GM12801 (cell line): ENCODE measurements around the gene AK5.

Experiments
- CTCF ChIP-seq: IDR thresholded peaks from one replicate; pipeline ENCODE4 v1.5.1; 2011; ENCODE audit warnings: control low read depth; ENCODE audit not compliant: insufficient read length; ENCODE audit errors: extremely low read depth

Gene AK5

GRCh38 chr1:77354536-77354935, 72.7 kb downstream of the AK5 start:
- TF ChIP-seq CTCF, result no peak

GRCh38 chr1:77355010-77355409, 73.2 kb downstream of the AK5 start:
- no peak for TF ChIP-seq CTCF

- no peak for TF ChIP-seq CTCF
Observed at GRCh38 chr1:77356136-77356535, 74.3 kb downstream of the AK5 start.

GRCh38 chr1:77360256-77360655, 78.4 kb downstream of the AK5 start:
- TF ChIP-seq CTCF, result no peak

- TF ChIP-seq CTCF, result no peak
Observed at GRCh38 chr1:77361621-77362020, 79.8 kb downstream of the AK5 start.

GRCh38 chr1:77370161-77370560, 88.3 kb downstream of the AK5 start:
- no peak for TF ChIP-seq CTCF

- TF ChIP-seq CTCF, result no peak
Observed at GRCh38 chr1:77370583-77371306, 88.9 kb downstream of the AK5 start.

- no peak for TF ChIP-seq CTCF
Observed at GRCh38 chr1:77371396-77371795, 89.6 kb downstream of the AK5 start.
